ENCODE data around the gene MKNK1.
A peak's percentile ranks its signal among the peaks of the same experiment; 100 is the strongest.

The MKNK1 gene

GRCh38 chr1:46533179-46533864, 70.7 kb downstream of the MKNK1 start:
- peak; percentile 28; the same call in 2 of the 3 replicates for ATAC-seq (ENCODE audit: low read depth)
- H3K27me3 ChIP-seq (ENCODE audit: insufficient read depth, poor library complexity, severe bottlenecking) = no peaks in the 10 kb centered on the region
- DNase-seq (ENCODE audit: low spot score) = no peak

GRCh38 chr1:46532498-46533178, 71.4 kb downstream of the MKNK1 start:
- ATAC-seq (ENCODE audit: low read depth) = peak; percentile 66
- no peaks in the 10 kb centered on the region for H3K27me3 ChIP-seq (ENCODE audit: insufficient read depth, poor library complexity, severe bottlenecking)
- no peaks in the 10 kb centered on the region for H3K9me3 ChIP-seq (ENCODE audit: severe bottlenecking)
- H3K27ac ChIP-seq (ENCODE audit: poor library complexity, severe bottlenecking) = no peak overlapping the region
- no peaks in the 10 kb centered on the region for H3K4me1 ChIP-seq (ENCODE audit: insufficient read depth, poor library complexity, severe bottlenecking)
- DNase-seq (ENCODE audit: low spot score) = no peak
- H3K4me3 ChIP-seq (ENCODE audit: severe bottlenecking) = peak overlapping the region; percentile 43
- peak; percentile 84 for TF ChIP-seq CTCF (IDR thresholded peaks at IDR 0.05; ENCODE audit: poor library complexity, severe bottlenecking)
- no peaks in the 10 kb centered on the region for H3K36me3 ChIP-seq (ENCODE audit: low read depth)

More at GRCh38 chr1:46533179-46533864, 70.7 kb downstream of the MKNK1 start:
- H3K27ac ChIP-seq (ENCODE audit: poor library complexity, severe bottlenecking) = no peak overlapping the region
- H3K4me3 ChIP-seq (ENCODE audit: severe bottlenecking) = peak overlapping the region; percentile 43
- TF ChIP-seq CTCF (IDR thresholded peaks at IDR 0.05; ENCODE audit: poor library complexity, severe bottlenecking) = peak; percentile 54
- H3K9me3 ChIP-seq (ENCODE audit: severe bottlenecking) = no peaks in the 10 kb centered on the region
- no peaks in the 10 kb centered on the region for H3K4me1 ChIP-seq (ENCODE audit: insufficient read depth, poor library complexity, severe bottlenecking)
- no peaks in the 10 kb centered on the region for H3K36me3 ChIP-seq (ENCODE audit: low read depth)

GRCh38 chr1:46532095-46532494, 72.0 kb downstream of the MKNK1 start:
- no peaks in the 10 kb centered on the region for H3K36me3 ChIP-seq (ENCODE audit: low read depth)
- ATAC-seq (ENCODE audit: low read depth) = no peak
- no peak for DNase-seq (ENCODE audit: low spot score)
- H3K9me3 ChIP-seq (ENCODE audit: severe bottlenecking) = no peaks in the 10 kb centered on the region
- no peak overlapping the region for H3K4me3 ChIP-seq (ENCODE audit: severe bottlenecking)
- H3K27ac ChIP-seq (ENCODE audit: poor library complexity, severe bottlenecking) = no peak overlapping the region
- no peak for TF ChIP-seq CTCF (IDR thresholded peaks at IDR 0.05; ENCODE audit: poor library complexity, severe bottlenecking)
- H3K27me3 ChIP-seq (ENCODE audit: insufficient read depth, poor library complexity, severe bottlenecking) = no peaks in the 10 kb centered on the region
- H3K4me1 ChIP-seq (ENCODE audit: insufficient read depth, poor library complexity, severe bottlenecking) = no peaks in the 10 kb centered on the region

GRCh38 chr1:46530791-46531409, 73.2 kb downstream of the MKNK1 start:
- no peaks in the 10 kb centered on the region for H3K4me1 ChIP-seq (ENCODE audit: insufficient read depth, poor library complexity, severe bottlenecking)
- no peaks in the 10 kb centered on the region for H3K27me3 ChIP-seq (ENCODE audit: insufficient read depth, poor library complexity, severe bottlenecking)
- no peaks in the 10 kb centered on the region for H3K9me3 ChIP-seq (ENCODE audit: severe bottlenecking)
- no peak overlapping the region for H3K4me3 ChIP-seq (ENCODE audit: severe bottlenecking)
- H3K36me3 ChIP-seq (ENCODE audit: low read depth) = no peaks in the 10 kb centered on the region
- ATAC-seq (ENCODE audit: low read depth) (no peak), DNase-seq (ENCODE audit: low spot score) (no peak)
- H3K27ac ChIP-seq (ENCODE audit: poor library complexity, severe bottlenecking) = no peak overlapping the region
- TF ChIP-seq CTCF (IDR thresholded peaks at IDR 0.05; ENCODE audit: poor library complexity, severe bottlenecking) = no peak

Data from RWPE2 (cell line).